CD4-positive, alpha-beta T cell treated with Interferon alpha-2 for 1 hour (primary cell): ENCODE data around the gene TM2D1.
"Not testable (repeated sequence)": the region's sequence is repeated elsewhere in the genome, so short reads cannot be mapped to it uniquely, and the experiment has no call there.

Experiments
- DNase-seq, 2 donors: peaks; one replicate each; pipeline ENCODE4 v3.0.0-alpha.2; 2020 to 2022

The TM2D1 gene

DNA sequence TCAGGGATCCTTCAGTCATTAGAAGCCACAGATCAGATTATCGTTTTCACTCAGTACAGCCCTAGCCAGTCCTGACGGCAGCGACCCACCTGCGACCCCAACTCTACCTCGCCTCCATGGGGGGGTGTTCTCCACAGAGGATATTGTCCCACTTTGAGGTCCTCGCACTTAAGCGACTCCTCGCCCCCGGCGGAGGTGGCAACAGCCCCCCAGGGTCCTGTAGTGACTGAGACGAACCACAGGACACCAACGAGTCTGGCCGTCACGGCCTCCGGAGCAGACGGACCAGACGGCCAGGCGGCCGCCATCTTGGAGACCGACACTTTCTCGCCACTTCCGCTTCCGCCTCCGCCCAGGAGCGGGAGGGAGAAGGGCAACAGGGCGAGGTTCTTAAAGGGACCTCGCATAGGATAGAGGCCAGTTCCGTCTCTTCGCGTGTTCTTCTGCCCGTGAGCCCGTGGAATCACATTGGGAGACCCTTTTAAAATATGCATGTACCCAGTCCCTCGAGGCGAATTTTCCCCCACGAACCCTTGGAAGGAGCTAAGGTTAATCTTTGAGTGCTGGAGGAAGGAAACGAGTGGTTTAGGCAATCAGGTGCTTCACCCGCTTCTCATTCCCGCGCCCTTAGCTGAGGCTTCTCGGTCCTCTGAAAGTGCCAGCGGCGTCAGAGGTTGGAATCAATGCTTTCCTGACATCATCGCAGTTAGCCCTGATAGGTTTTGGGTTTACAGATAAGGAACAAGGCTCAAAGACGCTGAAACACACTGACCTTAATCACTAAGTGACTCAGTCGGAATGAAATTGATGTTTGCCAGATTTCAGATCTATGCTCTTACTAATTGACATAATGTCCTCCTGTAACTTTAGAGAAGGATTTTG is at the start of gene TM2D1:
TM2D1 (minus strand) TSS at position 329 of the 882 bp plus-strand sequence; CDS start at position 308, 21 bp downstream.
- DNase-seq: peak; percentile 86 to 88

DNA sequence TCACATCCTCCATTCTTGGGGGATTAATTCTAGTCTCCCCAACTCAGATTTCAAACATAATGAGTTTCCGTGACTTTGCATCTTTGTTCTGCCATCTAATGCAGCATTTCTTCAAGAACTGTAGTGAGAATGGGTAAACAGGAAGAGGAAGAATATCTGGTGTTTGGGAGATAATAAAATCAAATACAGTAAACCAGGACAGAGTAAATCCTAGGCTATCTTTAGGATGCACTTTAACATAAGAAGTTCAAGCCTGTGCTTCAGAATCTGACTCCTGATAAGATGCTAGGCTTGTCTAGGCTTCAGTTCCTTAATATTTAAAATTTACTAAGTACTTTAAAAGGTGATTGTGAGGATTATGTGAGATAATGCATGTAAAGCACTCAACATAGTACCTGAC is 45.2 kb upstream of the TM2D1 start:
- no peak for DNase-seq

- DNase-seq: no peak
Observed at GRCh38 chr1:61757950-61758349, 33.0 kb upstream of the TM2D1 start.

- DNase-seq: no peak
Observed at GRCh38 chr1:61756773-61757172, 31.8 kb upstream of the TM2D1 start.

GRCh38 chr1:61754545-61754944 is 29.6 kb upstream of the TM2D1 start:
- no peak for DNase-seq

- no peak for DNase-seq
Observed at GRCh38 chr1:61753998-61754508, 29.1 kb upstream of the TM2D1 start.

DNA sequence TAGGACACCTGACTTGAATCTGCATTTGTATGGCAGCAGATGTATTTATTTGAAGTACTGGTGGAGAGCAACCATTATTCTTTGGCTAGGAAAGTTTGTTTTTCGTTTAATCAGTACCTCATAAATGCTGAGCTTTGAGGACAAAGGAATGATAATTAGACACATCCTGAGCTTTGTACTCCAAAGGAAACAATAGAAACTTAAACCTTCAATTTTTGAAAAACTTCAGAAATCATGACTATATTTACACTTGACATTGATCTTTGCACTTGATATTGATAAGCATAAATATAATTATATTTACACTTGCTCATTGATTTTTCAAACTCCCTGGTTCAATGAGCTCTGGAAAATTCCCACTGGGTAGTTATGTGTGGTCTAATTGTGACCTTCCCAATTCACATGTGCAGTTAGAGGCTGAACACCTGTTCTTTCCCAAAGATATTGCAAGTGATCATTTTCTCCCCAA is 28.0 kb upstream of the TM2D1 start:
- no peak for DNase-seq

GRCh38 chr1:61749574-61749973 is 24.6 kb upstream of the TM2D1 start:
- DNase-seq: no peak

GRCh38 chr1:61748566-61748965 is 23.6 kb upstream of the TM2D1 start:
- no peak for DNase-seq

GRCh38 chr1:61746813-61747212 is 21.9 kb upstream of the TM2D1 start:
- no peak for DNase-seq

GRCh38 chr1:61743716-61744580 is 19.0 kb upstream of the TM2D1 start:
- no peak for DNase-seq

- no peak for DNase-seq
Observed at GRCh38 chr1:61743431-61743705, 18.4 kb upstream of the TM2D1 start.

- peak in 1 of 2 donors; percentile 3 for DNase-seq
Observed at GRCh38 chr1:61742620-61743430, 17.9 kb upstream of the TM2D1 start.

GRCh38 chr1:61741711-61742619 is 17.0 kb upstream of the TM2D1 start, which contains the start of gene PATJ:
Gene PATJ (plus strand): TSS chr1:61742480. CDS start chr1:61762893, 20,413 bp downstream.
- peak; percentile 54 to 79 for DNase-seq

DNA sequence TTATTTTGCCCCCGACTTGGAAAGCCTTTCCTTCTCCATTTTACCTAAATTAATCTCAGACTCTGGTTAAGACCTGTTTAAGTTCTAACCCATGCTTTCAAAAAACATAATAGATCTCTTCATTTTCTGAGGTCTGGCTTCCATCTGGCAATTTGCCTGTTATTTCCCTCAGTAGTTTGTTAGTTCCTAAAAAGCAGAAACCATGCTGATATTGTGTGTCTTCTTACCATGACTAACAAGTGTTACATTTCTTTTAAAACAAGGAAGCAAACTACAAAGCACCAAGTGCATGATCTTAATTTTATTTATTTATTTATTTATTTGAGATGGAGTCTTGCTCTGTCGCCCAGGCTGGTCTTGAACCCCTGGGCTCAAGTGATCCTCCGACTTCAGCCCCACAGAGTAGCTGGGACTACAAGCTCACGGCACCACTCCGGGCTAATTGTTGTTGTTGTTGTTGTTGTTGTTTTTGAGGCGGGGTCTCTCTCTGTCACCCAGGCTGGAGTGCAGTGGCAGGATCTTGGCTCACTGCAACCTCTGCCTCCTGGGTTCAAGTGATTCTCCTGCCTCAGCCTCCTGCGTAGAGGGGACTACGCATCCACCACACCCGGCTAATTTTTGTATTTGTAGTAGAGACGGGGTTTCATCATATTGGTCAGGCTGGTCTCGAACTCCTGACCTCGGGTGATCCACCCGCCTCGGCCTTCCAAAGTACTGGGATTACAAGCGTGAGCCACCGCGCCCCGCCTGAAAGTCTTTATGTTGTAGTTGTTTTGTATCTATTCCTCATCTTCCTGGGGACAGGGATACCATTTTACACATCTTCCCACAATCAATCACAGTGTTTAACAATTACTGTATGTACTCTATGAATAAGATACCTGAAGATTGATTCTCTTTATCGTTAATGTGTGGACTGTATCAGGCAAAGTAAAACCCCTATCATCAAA is 16.1 kb upstream of the TM2D1 start:
- no peak for DNase-seq

GRCh38 chr1:61732726-61733125 is 7.8 kb upstream of the TM2D1 start:
- no peak for DNase-seq

DNA sequence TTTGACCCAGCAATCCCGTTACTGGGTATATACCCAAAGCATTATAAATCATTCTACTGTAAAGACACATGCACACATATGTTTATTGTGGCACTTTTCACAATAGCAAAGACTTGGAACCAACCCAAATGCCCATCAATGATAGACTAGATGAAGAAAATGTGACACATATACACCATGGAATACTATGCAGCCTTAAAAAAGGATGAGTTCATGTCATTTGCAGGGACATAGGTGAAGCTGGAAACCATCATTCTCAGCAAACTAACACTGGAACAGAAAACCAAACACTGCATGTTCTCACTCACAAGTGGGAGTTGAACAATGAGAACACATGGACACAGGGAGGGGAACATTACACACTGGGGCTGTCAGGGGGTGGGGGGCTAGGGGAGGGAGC is 5.7 kb upstream of the TM2D1 start:
- DNase-seq: not testable (repeated sequence)

- DNase-seq: no peak
Observed at GRCh38 chr1:61727544-61727943, 2.6 kb upstream of the TM2D1 start.

DNA sequence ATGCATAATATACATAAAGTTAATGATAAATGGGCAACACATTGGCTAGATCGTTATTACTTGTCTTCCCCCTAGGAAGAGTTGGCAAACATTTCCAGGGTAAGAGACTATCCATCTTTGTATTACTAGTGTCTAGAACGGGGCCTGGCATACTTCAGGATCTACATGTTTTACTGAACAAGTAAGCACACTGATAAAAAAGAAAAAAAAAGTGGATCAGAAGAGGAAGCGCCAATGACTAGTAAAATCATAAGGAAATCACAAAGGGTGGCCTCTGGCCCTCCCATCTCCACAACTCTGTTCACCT is 482 bp downstream of the TM2D1 start:
- DNase-seq: no peak

DNA sequence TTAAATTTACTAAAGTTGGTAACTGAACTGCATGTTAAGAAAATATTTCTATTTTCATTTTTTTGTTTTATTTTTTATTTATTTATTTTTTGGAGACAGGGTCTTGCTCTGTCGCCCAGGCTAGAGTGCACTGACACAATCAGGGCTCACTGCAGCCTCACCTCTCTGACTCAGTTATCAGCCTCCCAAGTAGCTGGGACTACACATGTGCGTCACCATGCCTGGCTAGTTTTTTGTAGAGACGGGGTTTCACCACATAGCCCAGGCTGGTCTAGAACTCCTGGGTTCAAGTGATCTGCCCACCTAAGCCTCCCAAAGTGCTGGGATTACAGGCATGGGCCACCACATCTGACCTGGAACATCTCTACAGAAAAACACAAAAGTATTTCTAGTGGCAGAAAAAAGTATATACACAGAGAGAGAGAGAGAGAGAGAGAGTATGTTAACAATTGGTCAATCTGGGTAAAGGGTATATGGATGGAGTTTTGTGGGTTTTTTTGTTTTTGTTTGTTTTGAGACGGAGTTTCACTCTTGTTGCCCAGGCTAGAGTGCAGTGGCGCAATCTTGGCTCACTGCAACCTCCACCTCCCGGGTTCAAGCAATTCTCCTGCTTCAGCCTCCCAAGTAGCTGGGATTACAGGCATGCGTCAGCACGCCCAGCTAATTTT is 5.8 kb downstream of the TM2D1 start:
- not testable (repeated sequence) for DNase-seq
